Activated CD4-positive, CD25-positive, alpha-beta regulatory T cell (primary cell): ENCODE measurements around the gene POLDIP2.

Source experiments
- DNase-seq, 4 experiments: peaks; one replicate each; lab custom pipeline; 2025; lab: John Stamatoyannopoulos, UW

POLDIP2 gene

DNA sequence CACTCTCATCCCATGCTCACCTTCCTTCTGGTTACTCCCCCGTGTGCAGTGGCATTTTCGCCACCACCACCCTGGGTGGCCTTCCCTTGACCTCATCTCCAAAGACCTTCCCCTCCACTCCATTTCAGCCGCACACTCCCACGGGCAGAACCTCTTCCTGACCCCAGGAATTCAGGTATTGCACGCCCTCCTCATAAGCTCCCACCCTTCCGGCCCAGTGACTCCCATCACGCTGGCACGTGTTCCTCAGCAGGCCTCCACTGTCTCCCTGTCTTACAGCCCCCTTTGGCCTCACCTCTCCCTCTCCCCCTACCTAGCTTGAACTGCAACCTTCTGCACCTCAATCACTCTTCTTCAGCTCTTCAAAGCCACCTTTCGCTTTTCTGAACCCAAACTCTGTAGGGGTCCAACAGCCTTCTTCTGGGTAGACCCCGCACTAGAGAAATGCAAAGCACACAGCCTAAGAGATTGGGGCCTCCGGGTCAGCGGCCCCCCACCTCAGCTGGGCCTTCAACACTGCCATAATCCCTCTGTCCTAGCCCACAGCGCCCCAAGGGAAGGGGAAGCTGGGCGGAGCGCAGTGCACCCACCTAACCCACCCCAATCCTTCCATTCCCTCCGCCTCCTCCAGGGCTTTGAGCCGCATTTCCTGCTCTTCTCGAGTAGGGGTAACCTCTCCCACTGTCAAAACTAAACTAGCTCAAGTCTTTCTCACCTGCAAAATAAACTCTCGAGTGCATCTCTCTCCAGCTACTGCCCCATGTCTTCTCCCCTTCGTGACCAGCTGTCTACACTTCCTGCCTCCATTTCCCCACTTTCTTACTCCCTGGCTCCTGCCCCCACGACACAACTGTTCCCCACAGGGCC, 40.0 kb downstream of the POLDIP2 start:
- DNase-seq: no peak

DNA sequence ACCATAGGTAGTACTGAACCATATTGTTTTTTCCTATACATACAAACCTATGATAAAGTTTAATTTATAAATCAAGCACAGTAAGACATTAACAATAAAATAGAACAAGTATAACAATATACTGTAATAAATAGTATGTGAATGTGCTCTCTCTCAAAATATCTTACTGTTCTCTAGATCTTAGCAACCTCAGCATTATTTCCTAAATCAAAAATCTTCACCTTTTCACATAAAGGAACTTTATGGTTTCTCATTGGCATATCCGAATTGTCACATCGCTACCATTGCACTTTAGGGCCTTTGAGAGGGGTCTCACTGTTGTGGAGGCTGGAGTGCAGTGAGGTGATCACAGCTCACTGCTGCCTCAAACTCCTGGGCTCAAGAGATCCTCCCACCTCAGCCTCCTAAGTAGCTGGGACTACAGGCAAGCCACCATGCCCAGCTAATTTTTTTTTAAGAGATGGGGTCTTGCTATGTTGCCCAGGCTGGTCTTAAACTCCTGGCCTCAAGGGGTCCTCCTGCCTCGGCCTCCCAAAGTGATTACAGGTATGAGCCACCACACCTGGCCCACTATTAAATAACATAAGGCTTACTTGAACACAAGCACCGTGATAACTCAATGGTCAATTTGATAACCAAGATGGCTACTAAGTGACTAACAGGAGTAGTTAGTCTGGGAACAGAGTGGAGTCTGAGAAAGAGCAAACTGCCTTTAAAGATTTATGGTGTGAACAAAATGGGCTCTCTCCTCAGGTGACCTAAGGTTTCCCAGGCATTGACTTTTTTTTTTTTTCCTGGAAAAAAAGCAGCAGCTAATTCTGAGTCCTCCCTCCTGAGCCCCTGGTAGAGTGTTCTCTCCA, 41.3 kb downstream of the POLDIP2 start:
- no peak for DNase-seq

DNA sequence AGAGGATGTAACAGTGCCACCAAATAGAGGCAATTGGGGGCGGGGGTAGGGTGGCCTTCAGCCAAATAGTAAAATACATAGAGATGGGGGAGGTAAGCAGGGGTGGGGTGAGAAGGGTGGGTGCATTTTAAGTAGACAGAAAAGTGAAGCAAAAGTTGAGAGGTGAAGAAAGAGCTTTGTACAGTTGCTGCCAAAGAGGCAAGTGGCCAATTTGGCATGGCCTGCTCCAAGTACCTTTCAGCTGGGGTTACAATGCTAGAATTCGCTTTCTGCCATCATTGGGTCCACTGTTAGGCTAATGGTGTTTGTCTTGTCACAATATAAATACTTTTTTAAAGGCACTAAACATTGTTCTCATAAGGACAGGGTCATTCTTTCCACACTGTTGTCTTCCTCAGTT, 43.5 kb downstream of the POLDIP2 start:
- DNase-seq: no peak

DNA sequence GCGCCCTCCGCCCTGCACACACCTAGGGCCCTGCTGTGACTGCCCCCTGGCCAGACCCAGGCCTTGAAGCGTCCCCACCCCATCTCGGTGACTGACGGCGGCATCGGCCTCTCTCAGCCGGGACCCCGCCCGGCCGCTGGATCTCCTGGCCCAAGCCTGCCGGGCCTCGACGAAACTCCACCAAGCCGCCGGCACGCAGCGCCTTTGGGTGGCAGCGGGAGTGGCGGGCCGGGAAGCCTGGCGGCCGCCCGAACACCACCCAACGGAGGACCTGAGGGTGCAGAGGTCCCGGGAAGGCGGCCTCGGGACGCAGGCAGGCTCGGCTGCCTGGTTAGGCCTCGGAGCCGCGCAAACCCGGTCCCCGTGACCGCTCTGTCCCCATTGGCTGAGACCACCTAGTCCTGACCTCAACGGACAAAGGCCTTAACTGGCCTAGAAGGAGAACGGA, 50.3 kb downstream of the POLDIP2 start:
- DNase-seq: no peak

DNA sequence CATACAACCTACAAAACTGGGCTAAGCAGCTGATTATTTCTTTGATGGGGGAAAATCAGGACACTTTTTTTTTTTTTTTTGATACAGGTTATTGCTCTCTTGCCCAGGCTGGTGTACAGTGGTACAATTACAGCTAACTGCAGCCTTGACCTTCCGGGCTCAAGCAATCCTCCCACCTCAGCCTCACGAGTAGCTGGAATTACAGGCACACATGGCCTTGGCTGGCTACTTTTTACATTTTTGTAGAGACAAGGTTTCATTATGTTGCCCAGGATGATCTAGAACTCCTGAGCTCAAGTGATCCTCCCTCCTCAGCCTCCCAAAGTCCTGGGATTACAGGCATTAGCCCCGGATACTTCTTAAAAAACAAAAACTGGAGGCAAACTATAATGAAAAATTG, 58.9 kb downstream of the POLDIP2 start:
- DNase-seq: no peak
